ENCODE measurements around the gene USP40. TPM values are rescaled to one million over a fixed set of nuclear protein-coding genes. Genes with fewer than 3 reads are reported as not detected.

The USP40 gene, protein sequence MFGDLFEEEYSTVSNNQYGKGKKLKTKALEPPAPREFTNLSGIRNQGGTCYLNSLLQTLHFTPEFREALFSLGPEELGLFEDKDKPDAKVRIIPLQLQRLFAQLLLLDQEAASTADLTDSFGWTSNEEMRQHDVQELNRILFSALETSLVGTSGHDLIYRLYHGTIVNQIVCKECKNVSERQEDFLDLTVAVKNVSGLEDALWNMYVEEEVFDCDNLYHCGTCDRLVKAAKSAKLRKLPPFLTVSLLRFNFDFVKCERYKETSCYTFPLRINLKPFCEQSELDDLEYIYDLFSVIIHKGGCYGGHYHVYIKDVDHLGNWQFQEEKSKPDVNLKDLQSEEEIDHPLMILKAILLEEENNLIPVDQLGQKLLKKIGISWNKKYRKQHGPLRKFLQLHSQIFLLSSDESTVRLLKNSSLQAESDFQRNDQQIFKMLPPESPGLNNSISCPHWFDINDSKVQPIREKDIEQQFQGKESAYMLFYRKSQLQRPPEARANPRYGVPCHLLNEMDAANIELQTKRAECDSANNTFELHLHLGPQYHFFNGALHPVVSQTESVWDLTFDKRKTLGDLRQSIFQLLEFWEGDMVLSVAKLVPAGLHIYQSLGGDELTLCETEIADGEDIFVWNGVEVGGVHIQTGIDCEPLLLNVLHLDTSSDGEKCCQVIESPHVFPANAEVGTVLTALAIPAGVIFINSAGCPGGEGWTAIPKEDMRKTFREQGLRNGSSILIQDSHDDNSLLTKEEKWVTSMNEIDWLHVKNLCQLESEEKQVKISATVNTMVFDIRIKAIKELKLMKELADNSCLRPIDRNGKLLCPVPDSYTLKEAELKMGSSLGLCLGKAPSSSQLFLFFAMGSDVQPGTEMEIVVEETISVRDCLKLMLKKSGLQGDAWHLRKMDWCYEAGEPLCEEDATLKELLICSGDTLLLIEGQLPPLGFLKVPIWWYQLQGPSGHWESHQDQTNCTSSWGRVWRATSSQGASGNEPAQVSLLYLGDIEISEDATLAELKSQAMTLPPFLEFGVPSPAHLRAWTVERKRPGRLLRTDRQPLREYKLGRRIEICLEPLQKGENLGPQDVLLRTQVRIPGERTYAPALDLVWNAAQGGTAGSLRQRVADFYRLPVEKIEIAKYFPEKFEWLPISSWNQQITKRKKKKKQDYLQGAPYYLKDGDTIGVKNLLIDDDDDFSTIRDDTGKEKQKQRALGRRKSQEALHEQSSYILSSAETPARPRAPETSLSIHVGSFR
- total RNA-seq: 10 to 100 TPM; 12.9 to 22.4 TPM
- polyA plus RNA-seq (2013, experiment 1 of 2): 19.0 TPM
- 18.0 TPM for polyA plus RNA-seq (2013, experiment 2 of 2)
- long read RNA-seq, experiment 1, partial matches to known transcripts: 1 of 3 reads
- long read RNA-seq, experiment 1, other reads (novel, unspliced or antisense): 2 of 3 reads
- long read RNA-seq, experiment 2, partial matches to known transcripts: 11 of 17 reads
- long read RNA-seq, experiment 2, other reads (novel, unspliced or antisense): 6 of 17 reads
- long read RNA-seq, experiment 3, partial matches to known transcripts: 11 of 16 reads
- long read RNA-seq, experiment 3, other reads (novel, unspliced or antisense): 4 of 16 reads
- long read RNA-seq, experiment 4, partial matches to known transcripts: 0 of 1 reads
- long read RNA-seq, experiment 4, other reads (novel, unspliced or antisense): 1 of 1 reads

DNA sequence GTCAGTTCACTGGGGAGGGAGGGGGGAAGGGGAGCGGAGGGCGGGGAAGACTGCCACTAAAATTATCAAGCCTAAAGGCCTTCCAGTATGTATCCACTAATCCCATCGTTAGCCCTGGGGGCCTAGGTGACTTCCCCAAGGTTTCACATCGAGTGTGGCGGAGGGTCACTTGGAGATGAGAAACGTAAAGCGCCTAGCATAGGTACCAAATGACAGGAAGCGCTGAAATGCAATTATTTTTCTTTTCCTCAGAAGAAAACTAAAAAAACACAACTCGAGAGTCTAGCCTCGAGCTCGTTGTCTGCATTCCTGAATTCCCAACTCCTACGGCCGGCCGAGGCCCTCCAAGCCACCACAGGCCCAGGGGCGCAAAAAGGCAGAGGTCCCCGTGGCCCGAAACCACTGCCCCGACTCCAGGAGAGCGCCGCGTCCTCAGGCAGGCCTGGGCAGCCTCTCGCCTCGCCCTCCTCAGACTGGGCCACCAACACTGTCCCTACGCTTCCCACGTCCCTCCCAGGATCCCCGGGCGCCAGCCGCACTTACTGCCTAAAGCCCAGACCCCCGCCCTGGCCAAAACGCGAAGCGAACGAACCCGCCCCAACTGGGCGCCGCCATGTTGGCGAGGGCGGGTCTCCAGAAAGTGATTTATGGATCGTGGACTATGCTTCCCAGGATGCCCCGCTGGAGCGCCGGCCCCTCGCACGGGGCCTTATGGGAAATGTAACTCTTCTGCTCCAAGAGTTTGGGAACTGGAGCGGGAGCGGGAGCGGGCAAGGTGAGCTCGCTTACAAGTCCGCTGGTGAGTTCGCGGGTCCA lies at the start of gene USP40:
Gene USP40, minus strand, starts transcription at position 642 of the 816 bp plus-strand sequence. CDS start 1,228 bp downstream, outside the sequence.
- Histone ChIP-seq H3K4me1 (ENCODE audit: control insufficient read depth, insufficient read depth, low read length) (peaks cover 4% of the 10 kb centered on the region), H3K9me3 (ENCODE audit: control insufficient read depth, low read length) (no peaks in the 10 kb centered on the region), H3K27me3 (ENCODE audit: control insufficient read depth, insufficient read depth, low read length, poor library complexity, severe bottlenecking) (no peaks in the 10 kb centered on the region), H3K27ac (ENCODE audit: low read depth, low read length) (peak within 1 kb of the TSS; percentile 83), H3K36me3 (ENCODE audit: control insufficient read depth, insufficient read depth, low read length) (no peaks in the 10 kb centered on the region), H3K4me3 (ENCODE audit: low read length) (peak within 1 kb of the TSS; percentile 95), H3K9ac (ENCODE audit: extremely low read depth, low read length, poor library complexity, severe bottlenecking) (peak within 1 kb of the TSS; percentile 97)
- DNase-seq: peak; percentile 97
- Mint-ChIP-seq H3K27ac (peak within 1 kb of the TSS; percentile 99), H3K4me1 (peaks cover 2% of the 10 kb centered on the region), H3K4me3 (peak within 1 kb of the TSS; percentile 89), H3K9me3 (no peaks in the 10 kb centered on the region), H3K27me3 (ENCODE audit: insufficient read depth) (peaks cover under 1% of the 10 kb centered on the region), H3K36me3 (ENCODE audit: low read depth) (no peaks in the 10 kb centered on the region)
- WGBS, 2 experiments (ENCODE audit: insufficient coverage in 1 of 2, insufficient read length in 1 of 2): 1 to 3% methylated on average over 18 to 49 of the region's 51 CpGs
- TF ChIP-seq, protein P1, sequence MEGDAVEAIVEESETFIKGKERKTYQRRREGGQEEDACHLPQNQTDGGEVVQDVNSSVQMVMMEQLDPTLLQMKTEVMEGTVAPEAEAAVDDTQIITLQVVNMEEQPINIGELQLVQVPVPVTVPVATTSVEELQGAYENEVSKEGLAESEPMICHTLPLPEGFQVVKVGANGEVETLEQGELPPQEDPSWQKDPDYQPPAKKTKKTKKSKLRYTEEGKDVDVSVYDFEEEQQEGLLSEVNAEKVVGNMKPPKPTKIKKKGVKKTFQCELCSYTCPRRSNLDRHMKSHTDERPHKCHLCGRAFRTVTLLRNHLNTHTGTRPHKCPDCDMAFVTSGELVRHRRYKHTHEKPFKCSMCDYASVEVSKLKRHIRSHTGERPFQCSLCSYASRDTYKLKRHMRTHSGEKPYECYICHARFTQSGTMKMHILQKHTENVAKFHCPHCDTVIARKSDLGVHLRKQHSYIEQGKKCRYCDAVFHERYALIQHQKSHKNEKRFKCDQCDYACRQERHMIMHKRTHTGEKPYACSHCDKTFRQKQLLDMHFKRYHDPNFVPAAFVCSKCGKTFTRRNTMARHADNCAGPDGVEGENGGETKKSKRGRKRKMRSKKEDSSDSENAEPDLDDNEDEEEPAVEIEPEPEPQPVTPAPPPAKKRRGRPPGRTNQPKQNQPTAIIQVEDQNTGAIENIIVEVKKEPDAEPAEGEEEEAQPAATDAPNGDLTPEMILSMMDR (conservative IDR thresholded peaks at IDR 0.05): no peak

DNA sequence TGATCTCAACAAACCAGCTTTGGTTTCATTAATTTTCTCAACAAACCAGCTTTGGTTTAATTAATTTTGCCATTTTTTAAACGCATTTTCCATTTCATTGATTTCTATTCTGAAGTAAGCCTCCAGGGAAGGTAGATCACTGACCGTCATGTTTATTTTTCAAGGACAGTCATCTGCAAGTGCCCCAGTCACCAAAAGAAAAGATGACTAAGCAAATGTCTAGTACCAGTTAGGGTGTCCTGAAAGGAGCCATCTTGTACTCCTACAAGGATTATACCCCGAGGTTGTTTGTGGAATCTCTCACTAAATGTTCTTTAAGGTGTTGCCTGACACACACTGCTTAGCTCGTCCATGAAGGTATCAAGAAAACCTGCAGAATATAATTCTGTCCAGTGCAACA lies 44.7 kb upstream of the USP40 start:
- H3K27me3 ChIP-seq (ENCODE audit: control insufficient read depth, insufficient read depth, low read length, poor library complexity, severe bottlenecking): no peaks in the 10 kb centered on the region
- H3K4me3 ChIP-seq (ENCODE audit: low read length): no peak overlapping the region
- TF ChIP-seq, protein P1 (conservative IDR thresholded peaks at IDR 0.05): no peak
- H3K27ac ChIP-seq (ENCODE audit: low read depth, low read length): no peak overlapping the region
- no peak for DNase-seq
- Mint-ChIP-seq H3K9me3 (peaks cover 41% of the 10 kb centered on the region), H3K27me3 (ENCODE audit: insufficient read depth) (peaks cover 12% of the 10 kb centered on the region), H3K36me3 (ENCODE audit: low read depth) (no peaks in the 10 kb centered on the region), H3K4me1 (no peaks in the 10 kb centered on the region), H3K27ac (no peak overlapping the region), H3K4me3 (no peak overlapping the region)
- H3K9me3 ChIP-seq (ENCODE audit: control insufficient read depth, low read length): no peaks in the 10 kb centered on the region
- WGBS, 2 experiments (ENCODE audit: insufficient coverage in 1 of 2, insufficient read length in 1 of 2): 77 to 83% methylated on average over 3 to 4 of the region's 4 CpGs
- no peak overlapping the region for H3K9ac ChIP-seq (ENCODE audit: extremely low read depth, low read length, poor library complexity, severe bottlenecking)
- H3K36me3 ChIP-seq (ENCODE audit: control insufficient read depth, insufficient read depth, low read length): no peaks in the 10 kb centered on the region
- no peaks in the 10 kb centered on the region for H3K4me1 ChIP-seq (ENCODE audit: control insufficient read depth, insufficient read depth, low read length)

Data from endodermal cell (in vitro differentiated cells).